WTC11 (cell line): ENCODE data around the gene P2RY1. TPM values are rescaled to one million over a fixed set of nuclear protein-coding genes. Genes with fewer than 3 reads are reported as not detected.

Source experiments
- ATAC-seq: fragments of 200-7000 bp; cut with Tn5 transposase; 2 replicates; pipeline ENCODE4 v1.10.0; 2021; ENCODE audit warnings: mild to moderate bottlenecking, moderate library complexity
- CTCF ChIA-PET: fragments of 300-600 bp; sonication (Branson Sonifier 250); formaldehyde crosslinking; loops from one replicate; lab custom pipeline; 2021; ENCODE audit warnings: antibody characterized with exemption; lab: Charles Lee
- POLR2A ChIA-PET: fragments of 350-600 bp; sonication (Branson Sonifier 250); formaldehyde crosslinking; loops from one replicate; lab custom pipeline; 2021; ENCODE audit warnings: antibody characterized with exemption; lab: Charles Lee
- DNase-seq: peaks from one replicate; pipeline ENCODE4 v3.0.0; 2021; ENCODE audit warnings: low spot score
- H3K27ac Mint-ChIP-seq: 2 replicates; pipeline ENCODE4 v1.8.0; 2021; ENCODE audit warnings: mixed read lengths
- H3K27me3 Mint-ChIP-seq: 2 replicates; pipeline ENCODE4 v1.8.0; 2021; ENCODE audit warnings: low read depth, mild to moderate bottlenecking, moderate library complexity, mixed read lengths
- H3K36me3 Mint-ChIP-seq: 2 replicates; pipeline ENCODE4 v1.8.0; 2021; ENCODE audit warnings: mixed read lengths
- H3K4me1 Mint-ChIP-seq: 2 replicates; pipeline ENCODE4 v1.8.0; 2022; ENCODE audit warnings: mixed read lengths
- H3K4me3 Mint-ChIP-seq: 2 replicates; pipeline ENCODE4 v1.8.0; 2021; ENCODE audit warnings: mild to moderate bottlenecking, moderate library complexity, mixed read lengths
- H3K9me3 Mint-ChIP-seq: 2 replicates; pipeline ENCODE4 v1.8.0; 2021; ENCODE audit warnings: mixed read lengths
- AFF4 ChIP-seq: sonication (generic); formaldehyde crosslinking; IDR thresholded peaks from 2 replicates; pipeline ENCODE4 v1.8.1; 2023; ENCODE audit warnings: mild to moderate bottlenecking, missing genetic modification reagents, borderline replicate concordance
- CBFB ChIP-seq: sonication (generic); formaldehyde crosslinking; IDR thresholded peaks from 2 replicates; pipeline ENCODE4 v1.8.1; 2022; ENCODE audit warnings: mild to moderate bottlenecking, low read depth, missing genetic modification reagents
- CDX4 ChIP-seq: fragments of 250-450 bp; sonication (Bioruptor Pico); IDR thresholded peaks from 2 replicates; pipeline ENCODE4 v1.9.0; 2021; ENCODE audit warnings: moderate library complexity, mild to moderate bottlenecking, inconsistent platforms, borderline replicate concordance
- CREB1 ChIP-seq: sonication (generic); formaldehyde crosslinking; IDR thresholded peaks from 2 replicates; pipeline ENCODE4 v1.8.0; 2023; ENCODE audit warnings: mild to moderate bottlenecking, missing genetic modification reagents
- ETV6 ChIP-seq: sonication (generic); formaldehyde crosslinking; IDR thresholded peaks from 2 replicates; pipeline ENCODE4 v1.8.1; 2022; ENCODE audit warnings: mild to moderate bottlenecking, missing genetic modification reagents
- FOXK1 ChIP-seq: sonication (generic); formaldehyde crosslinking; IDR thresholded peaks from 2 replicates; pipeline ENCODE4 v1.8.0; 2022; ENCODE audit warnings: mild to moderate bottlenecking, moderate library complexity, missing genetic modification reagents
- FOXP4 ChIP-seq: sonication (generic); formaldehyde crosslinking; IDR thresholded peaks from 2 replicates; pipeline ENCODE4 v1.8.0; 2022; ENCODE audit warnings: mild to moderate bottlenecking, missing genetic modification reagents
- IRF1 ChIP-seq: sonication (generic); formaldehyde crosslinking; IDR thresholded peaks from 2 replicates; pipeline ENCODE4 v1.8.0; 2023; ENCODE audit warnings: missing genetic modification reagents
- IRF2 ChIP-seq: sonication (generic); formaldehyde crosslinking; IDR thresholded peaks from 2 replicates; pipeline ENCODE4 v1.8.0; 2022; ENCODE audit warnings: low read depth, missing genetic modification reagents, borderline replicate concordance
- JAZF1 ChIP-seq: fragments of 250-450 bp; sonication (Bioruptor Pico); IDR thresholded peaks from 2 replicates; pipeline ENCODE4 v1.9.0; 2021; ENCODE audit warnings: moderate library complexity, mild to moderate bottlenecking, inconsistent platforms
- KAT7 ChIP-seq: sonication (generic); formaldehyde crosslinking; IDR thresholded peaks from 2 replicates; pipeline ENCODE4 v1.8.1; 2023; ENCODE audit warnings: missing genetic modification reagents, mild to moderate bottlenecking, borderline replicate concordance
- MYBL2 ChIP-seq: sonication (generic); formaldehyde crosslinking; IDR thresholded peaks from 2 replicates; pipeline ENCODE4 v1.8.1; 2023; ENCODE audit warnings: mild to moderate bottlenecking, moderate library complexity, missing genetic modification reagents
- PREB ChIP-seq: sonication (generic); formaldehyde crosslinking; IDR thresholded peaks from 2 replicates; pipeline ENCODE4 v1.8.1; 2022; ENCODE audit warnings: mild to moderate bottlenecking, missing genetic modification reagents, moderate library complexity, borderline replicate concordance
- RELA ChIP-seq: sonication (generic); formaldehyde crosslinking; IDR thresholded peaks from 2 replicates; pipeline ENCODE4 v1.8.1; 2022; ENCODE audit warnings: missing genetic modification reagents, mild to moderate bottlenecking, borderline replicate concordance
- SP1 ChIP-seq: sonication (generic); formaldehyde crosslinking; conservative IDR thresholded peaks from 2 replicates; pipeline ENCODE4 v1.8.1; 2022; ENCODE audit warnings: missing genetic modification reagents
- TCF7 ChIP-seq: sonication (generic); formaldehyde crosslinking; IDR thresholded peaks from 2 replicates; pipeline ENCODE4 v1.8.0; 2022; ENCODE audit warnings: mild to moderate bottlenecking, low read depth, missing genetic modification reagents, moderate library complexity
- TEAD1 ChIP-seq: sonication (generic); formaldehyde crosslinking; IDR thresholded peaks from 2 replicates; pipeline ENCODE4 v1.8.0; 2022; ENCODE audit warnings: mild to moderate bottlenecking, missing genetic modification reagents
- ZBTB21 ChIP-seq: sonication (generic); formaldehyde crosslinking; IDR thresholded peaks from 2 replicates; pipeline ENCODE4 v1.8.1; 2023; ENCODE audit warnings: mild to moderate bottlenecking, missing genetic modification reagents, borderline replicate concordance
- ZSCAN18 ChIP-seq: fragments of 250-450 bp; sonication (Bioruptor Pico); IDR thresholded peaks from 2 replicates; pipeline ENCODE4 v2.1.2; 2022; ENCODE audit warnings: mild to moderate bottlenecking, moderate library complexity
- total RNA-seq: library from RNA; stranded (reverse); gene quantifications from 3 replicates; pipeline ENCODE4 v1.2.3, GENCODE V29; 2021

Gene P2RY1
- total RNA-seq, 1 experiment from 2014 or later: 47.2 TPM

- DNase-seq (no peak), ATAC-seq (no peak)
- POLR2A ChIA-PET: no interaction called here
- Mint-ChIP-seq H3K9me3 (peaks cover 8% of the 10 kb centered on the region), H3K36me3 (peaks cover under 1% of the 10 kb centered on the region), H3K4me1 (no peaks in the 10 kb centered on the region), H3K4me3 (no peak overlapping the region), H3K27me3 (no peaks in the 10 kb centered on the region), H3K27ac (no peak overlapping the region)
- CTCF ChIA-PET: no interaction called here
- no peak for TF ChIP-seq IRF2 (CRISPR knock-in tag)
- TF ChIP-seq FOXP4 (CRISPR knock-in tag): no peak
- TF ChIP-seq AFF4: no peak
- TF ChIP-seq CREB1 (CRISPR knock-in tag): no peak
- TF ChIP-seq ZBTB21 (CRISPR knock-in tag): no peak
- TF ChIP-seq CBFB: no peak
- TF ChIP-seq CDX4 (CRISPR knock-in tag): no peak
- TF ChIP-seq ETV6 (CRISPR knock-in tag): no peak
- no peak for TF ChIP-seq MYBL2 (CRISPR knock-in tag)
- TF ChIP-seq PREB (CRISPR knock-in tag): no peak
- no peak for TF ChIP-seq SP1 (CRISPR knock-in tag)
- no peak for TF ChIP-seq ZSCAN18
- TF ChIP-seq FOXK1 (CRISPR knock-in tag): no peak
- no peak for TF ChIP-seq TEAD1 (CRISPR knock-in tag)
- no peak for TF ChIP-seq IRF1
- no peak for TF ChIP-seq KAT7
- TF ChIP-seq RELA (CRISPR knock-in tag): no peak
- no peak for TF ChIP-seq JAZF1
- TF ChIP-seq TCF7 (CRISPR knock-in tag): no peak
These were observed 22.2 kb downstream of the P2RY1 start for GRCh38 chr3:152857082-152857481.
